OCI-LY1 (cell line): ENCODE results near the gene PTPN4.

ENCODE experiments used
- H2AFZ ChIP-seq: fragments of 200-600 bp; sonication (generic), shearing (Covaris generic); 2 replicates; pipeline ENCODE4 v1.6.0; 2014; ENCODE audit warnings: antibody characterized with exemption, mild to moderate bottlenecking, low read length
- H3F3A ChIP-seq: fragments of 200-600 bp; sonication (generic), shearing (Covaris generic); 2 replicates; pipeline ENCODE4 v1.6.0; 2014; ENCODE audit warnings: mild to moderate bottlenecking, antibody characterized with exemption, low read length, moderate library complexity; ENCODE audit not compliant: insufficient read depth
- H3K27ac ChIP-seq: fragments of 200-600 bp; sonication (generic); 2 replicates; pipeline ENCODE4 v1.5.1; 2014; ENCODE audit warnings: low read length, mixed run types, mild to moderate bottlenecking, low read depth; ENCODE audit not compliant: poor library complexity, severe bottlenecking
- H3K27me3 ChIP-seq: fragments of 200-600 bp; sonication (generic); 2 replicates; pipeline ENCODE4 v1.6.0; 2014; ENCODE audit warnings: antibody characterized with exemption, mild to moderate bottlenecking, low read length, moderate library complexity; ENCODE audit not compliant: insufficient read depth
- H3K36me3 ChIP-seq: fragments of 200-600 bp; sonication (generic); 2 replicates; pipeline ENCODE4 v1.6.1; 2014; ENCODE audit warnings: mild to moderate bottlenecking, antibody characterized with exemption, low read length, moderate library complexity, mixed read lengths; ENCODE audit not compliant: insufficient read depth
- H3K4me1 ChIP-seq: fragments of 200-600 bp; sonication (generic); 2 replicates; pipeline ENCODE4 v1.5.1; 2014; ENCODE audit warnings: mild to moderate bottlenecking, low read length, moderate library complexity; ENCODE audit not compliant: insufficient read depth, severe bottlenecking
- H3K4me2 ChIP-seq: fragments of 200-600 bp; sonication (generic), shearing (Covaris generic); 2 replicates; pipeline ENCODE4 v1.6.1; 2014; ENCODE audit warnings: low read length
- H3K4me3 ChIP-seq: fragments of 200-600 bp; sonication (generic); 2 replicates; pipeline ENCODE4 v1.5.1; 2014; ENCODE audit warnings: low read length, low read depth, mild to moderate bottlenecking, mixed read lengths; ENCODE audit not compliant: poor library complexity, severe bottlenecking
- H3K79me2 ChIP-seq: fragments of 200-600 bp; shearing (Covaris generic); 2 replicates; pipeline ENCODE4 v1.6.1; 2016; ENCODE audit warnings: mixed run types, low read length, mixed read lengths; ENCODE audit not compliant: insufficient read depth
- H3K9ac ChIP-seq: fragments of 200-600 bp; sonication (generic), shearing (Covaris generic); 2 replicates; pipeline ENCODE4 v1.6.1; 2014; ENCODE audit warnings: mild to moderate bottlenecking, low read length, mixed read lengths
- H3K9me2 ChIP-seq: fragments of 200-600 bp; sonication (generic), shearing (Covaris generic); 2 replicates; pipeline ENCODE4 v1.6.1; 2014; ENCODE audit warnings: low read depth, mild to moderate bottlenecking, low read length, mixed read lengths
- H3K9me3 ChIP-seq: fragments of 200-600 bp; shearing (Covaris generic); 2 replicates; pipeline ENCODE4 v1.6.1; 2014; ENCODE audit warnings: low read length, mixed read lengths
- H4K20me1 ChIP-seq: fragments of 200-600 bp; sonication (generic), shearing (Covaris generic); 2 replicates; pipeline ENCODE4 v1.6.0; 2016; ENCODE audit warnings: mild to moderate bottlenecking, low read length; ENCODE audit not compliant: insufficient read depth
- CTCF ChIP-seq: fragments of 200-600 bp; sonication (generic), shearing (Covaris generic); IDR thresholded peaks from 2 replicates; pipeline ENCODE4 v1.5.1; 2017; ENCODE audit warnings: mild to moderate bottlenecking, antibody characterized with exemption, low read length, moderate library complexity, mixed read lengths
- EZH2 ChIP-seq: fragments of 200-600 bp; sonication (generic), shearing (Covaris generic); IDR thresholded peaks from 2 replicates; pipeline ENCODE4 v1.8.0; 2017; ENCODE audit warnings: borderline replicate concordance, mixed run types, mild to moderate bottlenecking, antibody characterized with exemption, low read length, moderate library complexity, mixed read lengths

PTPN4 gene

GRCh38 chr2:120001471-120001870 lies 241.7 kb downstream of the PTPN4 start:
- Histone ChIP-seq H3K9me3 (no peaks in the 10 kb centered on the region), H3K4me3 (no peak overlapping the region), H3K27me3 (no peaks in the 10 kb centered on the region), H3K79me2 (no peaks in the 10 kb centered on the region), H3K4me2 (no peak overlapping the region), H3K4me1 (peaks cover 9% of the 10 kb centered on the region), H3K9ac (no peak overlapping the region), H3K36me3 (no peaks in the 10 kb centered on the region), H3K27ac (no peak overlapping the region), H3F3A (no peaks in the 10 kb centered on the region), H2AFZ (no peak overlapping the region), H3K9me2 (no peaks in the 10 kb centered on the region), H4K20me1 (no peaks in the 10 kb centered on the region)
- TF ChIP-seq EZH2 (no peak), CTCF (no peak)

- Histone ChIP-seq H3K9me3 (no peaks in the 10 kb centered on the region), H3K4me2 (no peak overlapping the region), H3K27ac (no peak overlapping the region), H2AFZ (no peak overlapping the region), H3K79me2 (no peaks in the 10 kb centered on the region), H3K4me1 (peaks cover 23% of the 10 kb centered on the region), H3K27me3 (no peaks in the 10 kb centered on the region), H4K20me1 (no peaks in the 10 kb centered on the region), H3F3A (0 out of 2 replicates have a peak, but pooled peaks cover 6% of the 10 kb centered on the region), H3K4me3 (no peak overlapping the region), H3K9ac (no peak overlapping the region), H3K36me3 (no peaks in the 10 kb centered on the region), H3K9me2 (no peaks in the 10 kb centered on the region)
- TF ChIP-seq EZH2 = no peak
- no peak for TF ChIP-seq CTCF
Measured at GRCh38 chr2:120004254-120004653, 244.5 kb downstream of the PTPN4 start.

- TF ChIP-seq EZH2 = no peak
- no peak for TF ChIP-seq CTCF
- H3K36me3 ChIP-seq = no peaks in the 10 kb centered on the region
- no peaks in the 10 kb centered on the region for H3K9me2 ChIP-seq
- H3F3A ChIP-seq = 0 out of 2 replicates have a peak, but pooled peaks cover 6% of the 10 kb centered on the region
- H3K27me3 ChIP-seq = no peaks in the 10 kb centered on the region
- no peaks in the 10 kb centered on the region for H3K79me2 ChIP-seq
- peaks cover 28% of the 10 kb centered on the region for H3K4me1 ChIP-seq
- H3K4me2 ChIP-seq = peak overlapping the region; percentile 61
- peak overlapping the region; percentile 61 for H3K27ac ChIP-seq
- H3K4me3 ChIP-seq = peak overlapping the region; percentile 41
- peak overlapping the region; percentile 11; the same call in 1 of the 2 replicates for H3K9ac ChIP-seq
- no peaks in the 10 kb centered on the region for H4K20me1 ChIP-seq
- no peaks in the 10 kb centered on the region for H3K9me3 ChIP-seq
- H2AFZ ChIP-seq = peak overlapping the region; percentile 98; the same call in 1 of the 2 replicates
Measured at GRCh38 chr2:120005834-120006521, 246.3 kb downstream of the PTPN4 start.
